ENCODE results near the gene PHLPP1.

Gene PHLPP1

DNA sequence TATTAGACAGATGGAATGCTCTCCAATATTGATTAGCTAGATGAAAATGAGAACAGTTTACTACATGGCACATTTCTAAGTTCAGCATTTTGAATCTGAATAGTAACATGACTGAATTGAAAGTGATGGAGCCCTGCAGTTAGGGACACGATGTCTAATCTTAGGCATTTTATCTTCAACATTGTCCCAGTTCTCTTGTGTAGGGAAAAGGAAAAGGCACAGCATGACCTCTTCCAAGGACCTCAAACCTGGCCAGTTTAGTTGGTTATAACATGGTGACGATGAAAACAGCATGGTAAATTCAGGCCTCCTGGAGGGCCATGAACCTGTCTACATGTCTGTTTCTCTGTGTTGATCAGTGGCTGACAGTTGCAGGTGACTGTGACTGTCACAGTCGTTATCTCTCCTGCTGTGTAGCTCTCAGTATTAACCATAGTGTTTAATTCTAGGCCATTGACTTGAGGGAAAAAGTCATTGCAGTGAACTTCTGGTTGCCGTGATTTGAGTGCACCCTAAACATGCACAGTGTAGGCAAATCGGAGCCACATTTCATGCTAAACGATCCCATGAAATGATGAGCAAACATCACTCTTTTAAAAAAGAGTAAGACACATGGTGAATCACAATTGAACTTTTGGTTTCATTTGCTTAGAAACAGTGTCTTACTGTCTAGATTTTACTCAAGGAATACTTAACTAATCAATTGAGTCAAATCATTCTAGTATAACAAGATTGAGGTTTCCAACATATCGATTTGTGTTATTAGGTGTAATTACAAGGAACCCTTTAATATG, 129.7 kb downstream of the PHLPP1 start:
- in situ Hi-C loops (cut with MboI; ENCODE audit: low pct_unique_long_range_greater_than_20kb, low sequenced_read_pairs, unreplicated experiment): no loop called here
- TF ChIP-seq, protein P1, sequence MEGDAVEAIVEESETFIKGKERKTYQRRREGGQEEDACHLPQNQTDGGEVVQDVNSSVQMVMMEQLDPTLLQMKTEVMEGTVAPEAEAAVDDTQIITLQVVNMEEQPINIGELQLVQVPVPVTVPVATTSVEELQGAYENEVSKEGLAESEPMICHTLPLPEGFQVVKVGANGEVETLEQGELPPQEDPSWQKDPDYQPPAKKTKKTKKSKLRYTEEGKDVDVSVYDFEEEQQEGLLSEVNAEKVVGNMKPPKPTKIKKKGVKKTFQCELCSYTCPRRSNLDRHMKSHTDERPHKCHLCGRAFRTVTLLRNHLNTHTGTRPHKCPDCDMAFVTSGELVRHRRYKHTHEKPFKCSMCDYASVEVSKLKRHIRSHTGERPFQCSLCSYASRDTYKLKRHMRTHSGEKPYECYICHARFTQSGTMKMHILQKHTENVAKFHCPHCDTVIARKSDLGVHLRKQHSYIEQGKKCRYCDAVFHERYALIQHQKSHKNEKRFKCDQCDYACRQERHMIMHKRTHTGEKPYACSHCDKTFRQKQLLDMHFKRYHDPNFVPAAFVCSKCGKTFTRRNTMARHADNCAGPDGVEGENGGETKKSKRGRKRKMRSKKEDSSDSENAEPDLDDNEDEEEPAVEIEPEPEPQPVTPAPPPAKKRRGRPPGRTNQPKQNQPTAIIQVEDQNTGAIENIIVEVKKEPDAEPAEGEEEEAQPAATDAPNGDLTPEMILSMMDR (IDR thresholded peaks at IDR 0.05; ENCODE audit: extremely low read depth, insufficient read depth, missing control alignments): no peak
- no peak for DNase-seq (ENCODE audit: low spot score)

DNA sequence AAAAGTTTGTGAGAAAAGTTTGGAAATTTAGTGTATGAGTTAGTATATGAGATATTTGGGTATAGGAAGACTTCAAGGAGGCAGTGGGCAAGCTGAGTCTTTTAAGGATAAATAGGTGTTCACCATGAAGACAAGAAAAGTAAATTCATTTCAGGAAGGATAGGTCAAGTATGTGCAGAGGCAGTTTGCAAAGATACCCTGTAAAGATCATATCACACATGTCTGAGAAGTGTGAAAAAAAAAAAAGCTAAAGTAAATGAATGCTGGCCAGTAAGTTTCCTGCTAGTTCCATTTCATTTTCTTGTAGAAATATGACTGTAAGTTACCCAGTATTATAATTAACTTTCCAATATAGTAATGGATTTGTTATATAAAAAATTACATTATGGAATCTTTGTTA, 131.0 kb downstream of the PHLPP1 start:
- in situ Hi-C loops (cut with MboI; ENCODE audit: low pct_unique_long_range_greater_than_20kb, low sequenced_read_pairs, unreplicated experiment): no loop called here
- DNase-seq (ENCODE audit: low spot score): no peak
- TF ChIP-seq, protein P1 (IDR thresholded peaks at IDR 0.05; ENCODE audit: extremely low read depth, insufficient read depth, missing control alignments): no peak

DNA sequence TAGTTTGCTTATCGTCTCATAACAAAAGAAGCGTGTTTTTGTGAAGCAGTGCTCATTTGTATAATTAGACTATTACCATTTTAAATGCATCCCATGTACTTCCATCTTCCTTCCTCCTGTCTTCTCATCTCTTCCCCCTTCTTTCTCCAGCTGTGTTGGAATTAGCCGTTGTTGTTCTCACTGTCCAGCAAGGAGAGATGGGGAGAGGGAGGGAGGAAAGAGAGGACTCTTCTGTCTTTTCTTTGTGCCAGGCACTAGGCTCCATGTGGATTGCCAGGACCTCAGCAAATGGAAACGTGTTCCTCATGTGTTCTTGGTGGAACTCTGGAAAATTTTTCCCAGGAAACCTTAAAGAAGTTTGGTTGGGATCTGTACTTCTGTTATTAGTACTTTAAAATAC, 131.7 kb downstream of the PHLPP1 start:
- TF ChIP-seq, protein P1 (IDR thresholded peaks at IDR 0.05; ENCODE audit: extremely low read depth, insufficient read depth, missing control alignments): no peak
- no peak for DNase-seq (ENCODE audit: low spot score)
- in situ Hi-C loops (cut with MboI; ENCODE audit: low pct_unique_long_range_greater_than_20kb, low sequenced_read_pairs, unreplicated experiment): no loop called here

DNA sequence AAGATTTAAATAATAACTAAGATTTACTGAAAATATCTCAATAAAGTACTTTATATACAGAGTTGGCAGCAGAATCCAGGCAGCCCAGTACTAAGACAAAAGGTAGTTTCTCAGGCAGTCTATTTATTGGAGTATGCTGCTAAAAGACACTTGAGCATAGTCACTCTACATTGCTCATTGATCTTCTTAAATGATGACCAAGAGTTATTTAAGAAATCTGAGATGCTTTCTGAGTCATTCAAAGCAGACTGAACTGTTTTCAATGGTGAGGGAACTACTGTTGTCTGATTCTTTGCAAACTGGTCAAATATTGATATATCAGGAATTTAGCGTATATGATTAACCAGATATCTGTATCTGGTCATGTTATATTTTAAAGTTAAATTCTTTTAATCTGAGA, 133.6 kb downstream of the PHLPP1 start:
- no peak for DNase-seq (ENCODE audit: low spot score)
- TF ChIP-seq, protein P1 (IDR thresholded peaks at IDR 0.05; ENCODE audit: extremely low read depth, insufficient read depth, missing control alignments): no peak
- in situ Hi-C loops (cut with MboI; ENCODE audit: low pct_unique_long_range_greater_than_20kb, low sequenced_read_pairs, unreplicated experiment): no loop called here

DNA sequence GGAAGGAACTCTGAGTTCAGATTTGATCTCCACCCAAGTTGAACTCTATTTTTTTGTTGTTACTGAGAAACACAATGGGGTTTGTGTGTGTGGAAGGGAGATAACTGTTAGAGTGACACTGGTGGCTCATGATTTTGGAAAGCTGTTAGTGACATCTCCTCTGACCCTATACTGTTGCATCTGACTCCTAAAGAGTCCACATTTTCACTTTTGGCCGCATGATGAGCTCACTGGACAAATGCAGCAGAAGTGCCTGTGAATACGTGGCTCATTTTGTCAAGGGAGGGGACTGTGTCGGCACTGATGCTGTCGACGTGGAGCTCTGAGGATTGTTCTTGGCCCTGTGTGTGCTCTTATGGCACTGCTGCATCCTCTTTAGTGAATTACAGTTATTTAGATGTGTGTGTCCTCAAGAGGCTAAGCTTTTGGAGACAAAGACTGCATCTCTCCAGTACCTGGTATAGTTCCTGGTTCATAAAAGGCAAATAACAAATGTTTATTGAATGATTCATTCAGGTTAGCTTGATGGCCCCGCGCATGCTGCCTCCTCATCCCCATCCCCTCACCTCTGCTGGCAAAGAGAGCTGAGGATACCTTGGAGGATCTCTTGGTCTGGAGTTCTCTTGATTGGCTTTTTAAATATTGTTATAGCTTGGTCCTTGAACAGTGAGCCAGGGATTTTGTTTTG, 135.4 kb downstream of the PHLPP1 start:
- no peak for DNase-seq (ENCODE audit: low spot score)
- TF ChIP-seq, protein P1 (IDR thresholded peaks at IDR 0.05; ENCODE audit: extremely low read depth, insufficient read depth, missing control alignments): no peak
- in situ Hi-C loops (cut with MboI; ENCODE audit: low pct_unique_long_range_greater_than_20kb, low sequenced_read_pairs, unreplicated experiment): no loop called here

DNA sequence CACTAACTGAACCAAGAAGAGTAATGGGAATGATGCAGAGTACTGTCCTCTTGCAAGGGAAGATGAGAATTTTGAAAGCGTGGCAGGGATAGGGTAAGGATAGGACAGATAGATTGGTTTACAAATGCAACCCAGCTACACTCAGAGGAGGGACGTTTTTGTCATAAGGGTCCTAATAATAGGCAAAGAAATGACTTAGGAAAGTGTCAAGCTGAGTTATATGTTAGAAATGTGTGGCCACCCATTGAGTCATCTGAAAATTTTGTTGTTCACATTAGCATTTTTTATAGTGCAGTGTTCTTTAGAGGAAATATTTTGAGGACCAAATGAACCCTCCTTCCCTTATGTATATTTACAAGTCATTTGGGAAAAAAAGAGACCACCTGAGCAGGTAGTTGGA, 137.5 kb downstream of the PHLPP1 start:
- TF ChIP-seq, protein P1 (IDR thresholded peaks at IDR 0.05; ENCODE audit: extremely low read depth, insufficient read depth, missing control alignments): no peak
- no peak for DNase-seq (ENCODE audit: low spot score)
- in situ Hi-C loops (cut with MboI; ENCODE audit: low pct_unique_long_range_greater_than_20kb, low sequenced_read_pairs, unreplicated experiment): no loop called here
